OCI-LY7 (cell line): Measurements from ENCODE around the gene CPLANE1. TPM values are rescaled to one million over a fixed set of nuclear protein-coding genes. Genes with fewer than 3 reads are reported as not detected.
"Not testable (repeated sequence)": the region's sequence is repeated elsewhere in the genome, so short reads cannot be mapped to it uniquely, and the experiment has no call there.

Source experiments
- BruUV-seq: library from RNA; stranded (reverse); fragments of 400-500 nt; replicated peaks from 2 replicates; lab custom pipeline; 2021; lab: Mats Ljungman, UMichigan
- CTCF ChIA-PET: fragments of 300-600 bp; sonication (Branson Sonifier 250); formaldehyde crosslinking; loops from one replicate; lab custom pipeline; 2022; ENCODE audit warnings: antibody characterized with exemption; ENCODE audit not compliant: unreplicated experiment; lab: Charles Lee
- POLR2A ChIA-PET: fragments of 300-600 bp; sonication (Branson Sonifier 250); formaldehyde crosslinking; loops from one replicate; lab custom pipeline; 2022; ENCODE audit warnings: antibody characterized with exemption; lab: Charles Lee
- DNase-seq: peaks from one replicate; pipeline ENCODE4 v3.0.0-alpha.2; 2015; ENCODE audit warnings: low spot score
- H2AFZ ChIP-seq: fragments of 200-600 bp; sonication (generic), shearing (Covaris generic); 2 replicates; pipeline ENCODE4 v1.6.1; 2014; ENCODE audit warnings: mild to moderate bottlenecking, antibody characterized with exemption, low read length, moderate library complexity
- H3K27ac ChIP-seq: fragments of 200-600 bp; sonication (generic); 2 replicates; pipeline ENCODE4 v1.5.1; 2014; ENCODE audit warnings: mixed run types, low read depth, mild to moderate bottlenecking, moderate library complexity, low read length, inconsistent platforms; ENCODE audit not compliant: poor library complexity, severe bottlenecking
- H3K36me3 ChIP-seq: fragments of 200-600 bp; sonication (generic); 2 replicates; pipeline ENCODE4 v1.6.1; 2014; ENCODE audit warnings: mild to moderate bottlenecking, antibody characterized with exemption, low read length, moderate library complexity, mixed read lengths; ENCODE audit not compliant: insufficient read depth
- H3K4me1 ChIP-seq: fragments of 200-600 bp; sonication (generic); 2 replicates; pipeline ENCODE4 v1.5.1; 2014; ENCODE audit warnings: mild to moderate bottlenecking, low read length; ENCODE audit not compliant: insufficient read depth, poor library complexity, severe bottlenecking
- H3K4me2 ChIP-seq: fragments of 200-600 bp; sonication (generic); 2 replicates; pipeline ENCODE4 v1.6.1; 2014; ENCODE audit warnings: mild to moderate bottlenecking, low read length
- H3K4me3 ChIP-seq: fragments of 200-600 bp; sonication (generic); 2 replicates; pipeline ENCODE4 v1.5.1; 2014; ENCODE audit warnings: mild to moderate bottlenecking, low read depth, low read length; ENCODE audit not compliant: poor library complexity, severe bottlenecking
- H3K79me2 ChIP-seq: fragments of 200-600 bp; sonication (generic); 2 replicates; pipeline ENCODE4 v1.6.1; 2016; ENCODE audit warnings: low read depth, mild to moderate bottlenecking, low read length, moderate library complexity, mixed read lengths; ENCODE audit not compliant: insufficient read depth
- H3K9me2 ChIP-seq: fragments of 200-600 bp; sonication (generic); 2 replicates; pipeline ENCODE4 v1.6.1; 2016; ENCODE audit warnings: mild to moderate bottlenecking, low read length, mixed read lengths; ENCODE audit not compliant: insufficient read depth
- H3K9me3 ChIP-seq: fragments of 200-600 bp; sonication (generic); 2 replicates; pipeline ENCODE4 v1.6.1; 2014; ENCODE audit warnings: mild to moderate bottlenecking, mixed run types, low read length, mixed read lengths
- H4K20me1 ChIP-seq: fragments of 200-600 bp; sonication (generic); 2 replicates; pipeline ENCODE4 v1.6.1; 2014; ENCODE audit warnings: mild to moderate bottlenecking, antibody characterized with exemption, low read length, moderate library complexity, mixed read lengths; ENCODE audit not compliant: insufficient read depth
- EZH2phosphoT487 ChIP-seq: fragments of 200-600 bp; sonication (generic); IDR thresholded peaks from 2 replicates; pipeline ENCODE4 v1.6.1; 2018; ENCODE audit warnings: low read depth, borderline replicate concordance, mild to moderate bottlenecking, mixed run types, antibody characterized with exemption, low read length, moderate library complexity, mixed read lengths
- intact Hi-C: fragments of 100-400 bp; cut with micrococcal nuclease; formaldehyde crosslinking; loops from one replicate; pipeline ENCODE4 v1.10.0; 2022; ENCODE audit not compliant: unreplicated experiment
- total RNA-seq, 2 experiments: library from RNA; depleted of rRNA in 1 of 2; stranded (reverse); fragments of >200 nt in 1 of 2; shearing (Covaris generic) in 1 of 2; gene quantifications; 2 replicates each; pipeline ENCODE4 v1.2.3, GENCODE V29; 2014 to 2022
- TF ChIP-seq, protein P1 (sequence below): fragments of 200-600 bp; sonication (generic); conservative IDR thresholded peaks from 2 replicates; pipeline ENCODE4 v1.5.1; 2014; ENCODE audit warnings: mild to moderate bottlenecking, antibody characterized with exemption, low read length, moderate library complexity, mixed read lengths

CPLANE1 gene
- total RNA-seq, 2 experiments from 2014 or later: 0.21 TPM; not detected in 1

DNA sequence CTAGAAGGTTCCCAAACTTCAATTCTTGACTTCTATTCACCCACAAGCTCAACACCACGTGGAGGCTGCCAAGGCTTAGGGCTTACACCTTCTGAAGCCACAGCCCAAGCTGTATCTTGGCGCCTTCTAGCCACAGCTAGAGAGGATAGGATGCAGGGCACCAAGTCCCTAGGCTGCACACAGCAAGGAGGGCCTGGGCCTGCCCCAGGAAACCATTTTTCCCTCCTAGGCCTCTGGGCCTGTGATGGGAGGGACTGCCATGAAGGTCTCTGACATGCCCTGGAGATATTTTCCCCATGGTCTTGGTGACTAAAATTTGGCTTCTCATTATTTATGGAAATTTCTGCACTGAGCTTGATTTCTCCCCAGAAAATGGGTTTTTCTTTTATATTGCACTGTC is 112.5 kb downstream of the CPLANE1 start:
- BruUV-seq: no TSS peak
- no peaks in the 10 kb centered on the region for H3K79me2 ChIP-seq
- ChIA-PET CTCF (no interaction called here), POLR2A (no interaction called here)
- H4K20me1 ChIP-seq: no peaks in the 10 kb centered on the region
- no peaks in the 10 kb centered on the region for H3K36me3 ChIP-seq
- H3K4me2 ChIP-seq: no peak overlapping the region
- no peak overlapping the region for H3K27ac ChIP-seq
- H3K9me3 ChIP-seq: 0 out of 2 replicates have a peak, but pooled peaks cover 4% of the 10 kb centered on the region
- no peak overlapping the region for H2AFZ ChIP-seq
- DNase-seq: no peak
- H3K4me1 ChIP-seq: no peaks in the 10 kb centered on the region
- H3K4me3 ChIP-seq: no peak overlapping the region
- no peak for TF ChIP-seq EZH2phosphoT487
- TF ChIP-seq, protein P1, sequence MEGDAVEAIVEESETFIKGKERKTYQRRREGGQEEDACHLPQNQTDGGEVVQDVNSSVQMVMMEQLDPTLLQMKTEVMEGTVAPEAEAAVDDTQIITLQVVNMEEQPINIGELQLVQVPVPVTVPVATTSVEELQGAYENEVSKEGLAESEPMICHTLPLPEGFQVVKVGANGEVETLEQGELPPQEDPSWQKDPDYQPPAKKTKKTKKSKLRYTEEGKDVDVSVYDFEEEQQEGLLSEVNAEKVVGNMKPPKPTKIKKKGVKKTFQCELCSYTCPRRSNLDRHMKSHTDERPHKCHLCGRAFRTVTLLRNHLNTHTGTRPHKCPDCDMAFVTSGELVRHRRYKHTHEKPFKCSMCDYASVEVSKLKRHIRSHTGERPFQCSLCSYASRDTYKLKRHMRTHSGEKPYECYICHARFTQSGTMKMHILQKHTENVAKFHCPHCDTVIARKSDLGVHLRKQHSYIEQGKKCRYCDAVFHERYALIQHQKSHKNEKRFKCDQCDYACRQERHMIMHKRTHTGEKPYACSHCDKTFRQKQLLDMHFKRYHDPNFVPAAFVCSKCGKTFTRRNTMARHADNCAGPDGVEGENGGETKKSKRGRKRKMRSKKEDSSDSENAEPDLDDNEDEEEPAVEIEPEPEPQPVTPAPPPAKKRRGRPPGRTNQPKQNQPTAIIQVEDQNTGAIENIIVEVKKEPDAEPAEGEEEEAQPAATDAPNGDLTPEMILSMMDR: no peak
- intact Hi-C loops: no loop called here
- no peaks in the 10 kb centered on the region for H3K9me2 ChIP-seq

DNA sequence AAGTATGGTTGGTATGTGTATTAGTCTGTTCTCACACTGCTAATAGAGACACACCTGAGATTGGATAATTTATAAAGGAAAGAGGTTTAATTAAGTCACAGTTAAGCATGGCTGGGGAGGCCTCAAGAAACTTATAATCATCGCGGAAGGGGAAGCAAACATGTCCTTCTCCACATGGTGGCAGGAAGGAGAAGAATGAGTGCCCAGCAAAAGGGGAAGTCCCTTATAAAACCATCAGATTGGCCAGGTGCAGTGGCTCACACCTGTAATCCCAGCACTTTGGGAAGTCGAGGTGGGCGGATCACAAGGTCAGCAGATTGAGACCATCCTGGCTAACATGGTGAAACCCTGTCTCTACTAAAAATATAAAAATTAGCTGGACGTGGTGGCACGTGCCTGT is 113.9 kb downstream of the CPLANE1 start:
- H3K9me3 ChIP-seq, H2AFZ ChIP-seq, H3K36me3 ChIP-seq, H3K79me2 ChIP-seq, H3K4me2 ChIP-seq, CTCF ChIA-PET, DNase-seq, H3K4me3 ChIP-seq, H3K9me2 ChIP-seq, H3K27ac ChIP-seq, intact Hi-C loops, H3K4me1 ChIP-seq, BruUV-seq, H4K20me1 ChIP-seq: not testable (repeated sequence)
- POLR2A ChIA-PET: interaction anchor here (0.7 kb wide), 1 partner anchor 853 kb away, joined by 3 read pairs; no protein-coding TSS in a partner anchor

DNA sequence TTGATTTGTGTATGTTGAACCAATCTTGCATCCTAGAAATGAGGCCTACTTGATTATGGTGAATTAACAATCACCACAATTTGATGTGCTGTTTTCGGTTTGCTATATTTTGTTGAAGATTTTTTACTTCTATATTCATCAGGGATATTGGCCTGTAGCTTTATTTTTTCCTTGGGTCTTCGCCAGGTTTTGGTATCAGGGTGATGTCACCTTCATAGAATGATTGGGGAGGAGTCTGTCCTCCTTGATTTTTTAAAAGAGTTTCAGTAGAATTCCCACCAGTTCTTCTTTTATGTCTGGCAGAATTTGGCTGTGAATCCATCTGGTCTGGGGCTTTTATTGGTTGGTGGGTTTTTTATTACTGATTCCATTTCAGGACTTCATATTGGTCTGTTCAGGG is 115.2 kb downstream of the CPLANE1 start:
- no peak for TF ChIP-seq EZH2phosphoT487
- TF ChIP-seq, protein P1: no peak

More for the DNA sequence above, 115.2 kb downstream of the CPLANE1 start:
- Histone ChIP-seq H3K4me2 (no peak overlapping the region), H3K4me1 (no peaks in the 10 kb centered on the region), H3K9me2 (no peaks in the 10 kb centered on the region), H4K20me1 (no peaks in the 10 kb centered on the region), H3K79me2 (no peaks in the 10 kb centered on the region), H3K27ac (no peak overlapping the region), H3K9me3 (0 out of 2 replicates have a peak, but pooled peaks cover 4% of the 10 kb centered on the region), H2AFZ (no peak overlapping the region), H3K36me3 (no peaks in the 10 kb centered on the region), H3K4me3 (no peak overlapping the region)
- POLR2A ChIA-PET: interaction anchor here (0.7 to 1.9 kb wide), 2 partner anchors 11 to 13 kb away, joined by 3 to 6 read pairs; no protein-coding TSS in a partner anchor
- intact Hi-C loops: no loop called here
- CTCF ChIA-PET: no interaction called here
- BruUV-seq: no TSS peak
- DNase-seq: no peak
